Muscle layer of duodenum (tissue), 2 donors: ENCODE results near the gene CAB39.

Source experiments
- H3K27ac ChIP-seq: one replicate; pipeline ENCODE4 v1.7.0; 2013; ENCODE audit warnings: mild to moderate bottlenecking, low read length
- H3K27me3 ChIP-seq: one replicate; pipeline ENCODE4 v1.7.0; 2013; ENCODE audit warnings: low read depth, mild to moderate bottlenecking, control low read depth, low read length
- H3K36me3 ChIP-seq, 2 donors: one replicate each; pipeline ENCODE4 v1.7.0; 2013; ENCODE audit warnings: low read length in 2 of 2, control low read depth in 1 of 2, mild to moderate bottlenecking in 1 of 2; ENCODE audit not compliant: insufficient read depth in 2 of 2, control insufficient read depth in 1 of 2
- H3K4me1 ChIP-seq, 2 donors: one replicate each; pipeline ENCODE4 v1.7.0; 2013; ENCODE audit warnings: low read length in 2 of 2, mild to moderate bottlenecking in 2 of 2, control low read depth in 1 of 2, moderate library complexity in 1 of 2; ENCODE audit not compliant: insufficient read depth in 2 of 2, control insufficient read depth in 1 of 2
- H3K4me3 ChIP-seq, 2 donors: one replicate each; pipeline ENCODE4 v1.7.0; 2013; ENCODE audit warnings: low read length in 2 of 2, low read depth in 1 of 2, mild to moderate bottlenecking in 1 of 2
- H3K9me3 ChIP-seq, 2 donors: one replicate each; pipeline ENCODE4 v1.7.0; 2013; ENCODE audit warnings: low read length in 2 of 2, control low read depth in 1 of 2, mild to moderate bottlenecking in 1 of 2; ENCODE audit not compliant: control insufficient read depth in 1 of 2
- donor health status: healthy.

The CAB39 gene

DNA sequence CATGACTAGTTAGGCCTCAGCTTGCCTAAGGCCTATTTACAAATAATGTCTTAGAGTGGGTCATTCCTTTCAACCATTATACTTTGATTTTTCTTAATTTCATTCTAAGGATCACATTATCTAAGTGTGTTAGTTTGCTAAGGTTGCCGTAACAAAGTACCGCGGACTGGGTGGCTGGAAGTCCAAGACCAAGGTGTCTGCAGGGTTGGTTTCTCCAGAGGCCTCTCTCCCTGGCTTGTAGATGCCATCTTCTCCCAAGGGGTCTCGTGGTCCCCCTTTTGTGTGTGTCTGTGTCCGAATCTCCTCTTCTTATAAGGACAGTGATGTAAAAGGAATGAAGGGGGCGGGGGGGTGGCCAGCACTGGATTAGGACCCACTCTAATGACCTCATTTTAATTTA lies 133.7 kb downstream of the CAB39 start:
- Histone ChIP-seq H3K9me3 (no peaks in the 10 kb centered on the region), H3K36me3 (no peaks in the 10 kb centered on the region), H3K27me3 (no peaks in the 10 kb centered on the region), H3K27ac (no peak overlapping the region), H3K4me3 (no peak overlapping the region), H3K4me1 (peaks cover 0 to 4% of the 10 kb centered on the region in 2 donors)

GRCh38 chr2:230847883-230848388 lies 135.3 kb downstream of the CAB39 start:
- peaks cover 0 to 4% of the 10 kb centered on the region in 2 donors for H3K4me1 ChIP-seq
- H3K27me3 ChIP-seq = no peaks in the 10 kb centered on the region
- no peak overlapping the region for H3K27ac ChIP-seq
- H3K9me3 ChIP-seq = no peaks in the 10 kb centered on the region
- H3K36me3 ChIP-seq = no peaks in the 10 kb centered on the region
- H3K4me3 ChIP-seq = no peak overlapping the region

- H3K27me3 ChIP-seq = no peaks in the 10 kb centered on the region
- H3K27ac ChIP-seq = no peak overlapping the region
- no peaks in the 10 kb centered on the region for H3K36me3 ChIP-seq
- no peak overlapping the region for H3K4me3 ChIP-seq
- H3K4me1 ChIP-seq = peaks cover 0 to 4% of the 10 kb centered on the region in 2 donors
- no peaks in the 10 kb centered on the region for H3K9me3 ChIP-seq
Measured at GRCh38 chr2:230849633-230850357, 137.2 kb downstream of the CAB39 start.

GRCh38 chr2:230850358-230850658 lies 137.7 kb downstream of the CAB39 start:
- Histone ChIP-seq H3K27me3 (no peaks in the 10 kb centered on the region), H3K36me3 (no peaks in the 10 kb centered on the region), H3K4me3 (no peak overlapping the region), H3K9me3 (no peaks in the 10 kb centered on the region), H3K4me1 (peaks cover 0 to 4% of the 10 kb centered on the region in 2 donors), H3K27ac (no peak overlapping the region)

- Histone ChIP-seq H3K4me3 (no peak overlapping the region), H3K36me3 (no peaks in the 10 kb centered on the region), H3K9me3 (no peaks in the 10 kb centered on the region), H3K4me1 (peaks cover 0 to 4% of the 10 kb centered on the region in 2 donors), H3K27ac (no peak overlapping the region), H3K27me3 (peaks cover 3% of the 10 kb centered on the region)
Measured at GRCh38 chr2:230852113-230852512, 139.5 kb downstream of the CAB39 start.

DNA sequence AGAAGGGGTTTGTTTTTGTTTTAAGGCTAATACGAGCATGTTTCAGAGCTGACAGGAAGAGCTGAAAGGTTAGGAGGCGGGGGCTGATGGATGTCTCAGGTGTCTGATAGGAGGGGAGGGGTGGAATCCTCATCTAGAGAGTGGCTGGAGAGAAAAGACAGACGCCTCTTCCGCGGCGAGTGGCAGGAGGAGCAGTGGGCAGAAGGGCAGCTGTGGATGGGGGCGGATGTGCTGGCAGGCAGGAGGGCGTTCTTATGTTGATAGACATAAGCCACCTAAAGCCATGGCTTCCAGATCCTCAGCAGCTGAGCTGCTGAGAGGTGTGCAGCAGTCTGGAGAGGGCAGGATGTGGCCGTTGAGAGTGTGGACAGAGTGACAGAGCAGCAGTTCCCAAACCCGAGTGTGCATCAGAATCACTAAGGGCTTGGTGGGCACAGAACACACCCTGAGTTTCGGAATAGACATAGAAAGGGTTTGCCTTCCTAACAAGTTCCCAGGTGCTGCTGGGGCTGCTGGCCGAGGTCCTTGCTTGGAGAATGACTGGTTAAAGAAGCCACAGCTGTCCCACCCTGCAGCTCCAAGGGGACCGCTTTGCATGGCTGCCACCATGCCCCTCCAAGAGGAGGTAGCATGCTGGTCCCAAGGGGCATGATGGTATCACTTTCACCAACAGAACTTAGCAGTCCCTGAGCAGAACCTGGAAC lies 149.1 kb downstream of the CAB39 start:
- Histone ChIP-seq H3K27me3 (no peaks in the 10 kb centered on the region), H3K4me3 (no peak overlapping the region), H3K27ac (no peak overlapping the region), H3K4me1 (peaks cover 0 to 16% of the 10 kb centered on the region in 2 donors), H3K36me3 (no peaks in the 10 kb centered on the region), H3K9me3 (peaks cover 0 to 3% of the 10 kb centered on the region in 2 donors)

- no peak overlapping the region for H3K4me3 ChIP-seq
- H3K36me3 ChIP-seq = no peaks in the 10 kb centered on the region
- H3K27me3 ChIP-seq = no peaks in the 10 kb centered on the region
- H3K27ac ChIP-seq = no peak overlapping the region
- peaks cover 0 to 22% of the 10 kb centered on the region in 2 donors for H3K4me1 ChIP-seq
- peaks cover 0 to 3% of the 10 kb centered on the region in 2 donors for H3K9me3 ChIP-seq
Measured at GRCh38 chr2:230862292-230862691, 149.7 kb downstream of the CAB39 start.

- H3K27me3 ChIP-seq = no peaks in the 10 kb centered on the region
- peaks cover 0 to 3% of the 10 kb centered on the region in 2 donors for H3K9me3 ChIP-seq
- H3K4me1 ChIP-seq = peaks cover 0 to 26% of the 10 kb centered on the region in 2 donors
- H3K36me3 ChIP-seq = no peaks in the 10 kb centered on the region
- H3K27ac ChIP-seq = no peak overlapping the region
- no peak overlapping the region for H3K4me3 ChIP-seq
Measured at GRCh38 chr2:230863031-230863430, 150.4 kb downstream of the CAB39 start.

GRCh38 chr2:230863442-230864121 lies 150.9 kb downstream of the CAB39 start:
- peaks cover 0 to under 1% of the 10 kb centered on the region in 2 donors for H3K9me3 ChIP-seq
- H3K4me3 ChIP-seq = no peak overlapping the region
- no peaks in the 10 kb centered on the region for H3K27me3 ChIP-seq
- H3K36me3 ChIP-seq = no peaks in the 10 kb centered on the region
- H3K4me1 ChIP-seq = peaks cover 0 to 27% of the 10 kb centered on the region in 2 donors
- no peak overlapping the region for H3K27ac ChIP-seq

DNA sequence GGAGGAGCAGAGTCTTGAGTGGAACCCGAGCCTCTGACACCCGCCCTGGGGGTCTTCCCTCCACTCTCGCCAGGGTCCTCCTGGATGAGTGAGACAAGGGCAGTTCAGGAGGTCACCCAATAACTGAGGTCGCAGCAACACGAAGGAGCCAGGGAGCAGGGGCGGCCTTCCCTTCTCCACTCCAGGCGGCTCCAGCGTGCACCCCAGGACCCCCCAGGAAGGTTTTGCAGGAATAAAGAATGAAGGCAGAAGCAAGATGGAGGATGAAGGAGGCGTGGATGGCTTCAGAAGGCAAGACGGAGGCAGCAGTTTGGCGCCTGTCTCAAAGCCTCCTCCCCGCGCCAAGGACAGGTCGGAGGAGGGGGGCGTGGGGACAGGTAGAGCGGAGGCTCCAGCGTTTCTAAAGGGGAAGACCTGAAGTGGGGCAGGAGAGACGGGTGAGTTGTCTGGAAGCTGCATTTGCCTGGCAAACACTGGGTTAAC lies 151.5 kb downstream of the CAB39 start:
- Histone ChIP-seq H3K27ac (no peak overlapping the region), H3K27me3 (no peaks in the 10 kb centered on the region), H3K36me3 (no peaks in the 10 kb centered on the region), H3K4me3 (peak overlapping the region; percentile 53 to 94), H3K4me1 (peaks cover 0 to 29% of the 10 kb centered on the region in 2 donors), H3K9me3 (no peaks in the 10 kb centered on the region)

GRCh38 chr2:230864605-230865306 lies 152.1 kb downstream of the CAB39 start, which contains the start of gene ITM2C:
ITM2C (plus strand) TSS chr2:230864942; CDS start chr2:230865026, 84 bp downstream.
- Histone ChIP-seq H3K4me1 (peaks cover 0 to 35% of the 10 kb centered on the region in 2 donors), H3K27me3 (no peaks in the 10 kb centered on the region)

More at GRCh38 chr2:230864605-230865306, 152.1 kb downstream of the CAB39 start, which contains the start of gene ITM2C:
- Histone ChIP-seq H3K9me3 (no peaks in the 10 kb centered on the region), H3K27ac (no peak within 1 kb of the TSS), H3K36me3 (no peaks in the 10 kb centered on the region), H3K4me3 (peak within 1 kb of the TSS; percentile 61 to 94)
